HepG2 (cell line): ENCODE measurements around the gene CCT3. TPM values are rescaled to one million over a fixed set of nuclear protein-coding genes. Genes with fewer than 3 reads are reported as not detected.

ENCODE experiments used
- AGO1 ChIP-seq: fragments of 200-400 bp; formaldehyde crosslinking; IDR thresholded peaks from 2 replicates; pipeline ENCODE4 v1.6.1; 2017; ENCODE audit warnings: mild to moderate bottlenecking, low read depth, low read length, moderate library complexity; ENCODE audit not compliant: poor library complexity, severe bottlenecking
- ATF7 ChIP-seq, 2 experiments: fragments of 450-650 bp in 1 of 2; sonication (generic) in 1 of 2; formaldehyde crosslinking in 1 of 2; IDR thresholded peaks; 2 replicates each; pipeline versions ENCODE4 v1.4.0 to v1.6.1; 2016 to 2020; ENCODE audit warnings: antibody characterized with exemption in 1 of 2, mild to moderate bottlenecking in 1 of 2, missing genetic modification reagents in 1 of 2
- HDAC1 ChIP-seq: sonication (generic); formaldehyde crosslinking; IDR thresholded peaks from 2 replicates; pipeline ENCODE4 v1.5.1; 2020; ENCODE audit warnings: mild to moderate bottlenecking, missing genetic modification reagents
- HOXA5 ChIP-seq: sonication (generic); formaldehyde crosslinking; IDR thresholded peaks from 2 replicates; pipeline ENCODE4 v1.4.0; 2020; ENCODE audit warnings: missing genetic modification reagents
- KDM5B ChIP-seq: sonication (generic); formaldehyde crosslinking; IDR thresholded peaks from 2 replicates; pipeline ENCODE4 v1.4.0; 2020; ENCODE audit warnings: missing genetic modification reagents, mild to moderate bottlenecking, borderline replicate concordance
- SIX4 ChIP-seq: sonication (generic); formaldehyde crosslinking; IDR thresholded peaks from 2 replicates; pipeline ENCODE4 v1.4.0; 2020; ENCODE audit warnings: missing genetic modification reagents
- TBP ChIP-seq: sonication (generic); formaldehyde crosslinking; IDR thresholded peaks from 2 replicates; pipeline ENCODE4 v1.5.0; 2020; ENCODE audit warnings: missing genetic modification reagents
- YY1 ChIP-seq: IDR thresholded peaks from 2 replicates; pipeline ENCODE4 v1.6.1; 2011; ENCODE audit warnings: low read length, low read depth, moderate library complexity, mild to moderate bottlenecking; ENCODE audit not compliant: insufficient read depth, insufficient replicate concordance
- ZBTB38 ChIP-seq: sonication (generic); formaldehyde crosslinking; IDR thresholded peaks from 2 replicates; pipeline ENCODE4 v1.5.1; 2020; ENCODE audit warnings: mild to moderate bottlenecking, missing genetic modification reagents
- ZNF20 ChIP-seq: sonication (generic); formaldehyde crosslinking; IDR thresholded peaks from 2 replicates; pipeline ENCODE4 v1.4.0; 2020; ENCODE audit warnings: mild to moderate bottlenecking, moderate library complexity, missing genetic modification reagents
- ZNF567 ChIP-seq: sonication (generic); formaldehyde crosslinking; IDR thresholded peaks from 2 replicates; pipeline ENCODE4 v1.8.1; 2023; ENCODE audit warnings: mild to moderate bottlenecking, missing genetic modification reagents, borderline replicate concordance
- ZNF614 ChIP-seq: IDR thresholded peaks from 2 replicates; pipeline ENCODE4 v1.6.1; 2018; ENCODE audit warnings: missing biosample characterization, missing genetic modification reagents, inconsistent platforms, borderline replicate concordance
- polyA plus RNA-seq, 8 experiments: library from polyadenylated mRNA; depleted of rRNA in 3 of 8; stranded (reverse) in 7 of 8; unstranded in 1 of 8; fragments of >200 nt; fragmentation: Illumina TruSeq in 4 of 8; extraction: Trizol in 4 of 8; gene quantifications; 2 replicates each; pipeline versions ENCODE4 v1.2.1 to v1.2.3, GENCODE V29; 2011 to 2016; ENCODE audit warnings: low read depth in 4 of 8, missing spikeins in 1 of 8, mixed read lengths in 1 of 8; ENCODE audit not compliant: insufficient read depth in 1 of 8
- total RNA-seq, 5 experiments: library from RNA; depleted of rRNA; stranded (reverse); fragments of >200 nt; fragmentation: Illumina TruSeq; extraction: Trizol; gene quantifications; 2 replicates each; pipeline ENCODE4 v1.2.3, GENCODE V29; 2016; ENCODE audit warnings: low read depth in 1 of 5
- TF ChIP-seq, protein P1 (sequence below): sonication (generic); formaldehyde crosslinking; IDR thresholded peaks from 2 replicates; pipeline ENCODE4 v1.5.0; 2020; ENCODE audit warnings: mild to moderate bottlenecking, low read depth, missing genetic modification reagents, borderline replicate concordance
- TF ChIP-seq, protein P2 (sequence below): sonication (generic); formaldehyde crosslinking; IDR thresholded peaks from 2 replicates; pipeline ENCODE4 v1.5.1; 2020; ENCODE audit warnings: missing genetic modification reagents, mild to moderate bottlenecking, borderline replicate concordance
- TF ChIP-seq, protein P3 (sequence below): sonication (generic); formaldehyde crosslinking; IDR thresholded peaks from 2 replicates; pipeline ENCODE4 v1.5.0; 2020; ENCODE audit warnings: missing genetic modification reagents, mild to moderate bottlenecking, borderline replicate concordance
- TF ChIP-seq, protein P4 (sequence below): IDR thresholded peaks from 2 replicates; pipeline ENCODE4 v1.6.1; 2018; ENCODE audit warnings: missing genetic modification reagents
- TF ChIP-seq, protein P5 (sequence below): sonication (generic); formaldehyde crosslinking; IDR thresholded peaks from 2 replicates; pipeline ENCODE4 v1.4.0; 2020; ENCODE audit warnings: missing genetic modification reagents
- TF ChIP-seq, protein P6 (sequence below): sonication (generic); formaldehyde crosslinking; IDR thresholded peaks from 2 replicates; pipeline ENCODE4 v1.4.0; 2020; ENCODE audit warnings: mild to moderate bottlenecking, missing genetic modification reagents, borderline replicate concordance

CCT3 gene
- total and polyA plus RNA-seq, 2 of the 13 experiments (the other 11 are each of a cell fraction or from before 2014, with no cell fraction given) = 319 to 615 TPM

DNA sequence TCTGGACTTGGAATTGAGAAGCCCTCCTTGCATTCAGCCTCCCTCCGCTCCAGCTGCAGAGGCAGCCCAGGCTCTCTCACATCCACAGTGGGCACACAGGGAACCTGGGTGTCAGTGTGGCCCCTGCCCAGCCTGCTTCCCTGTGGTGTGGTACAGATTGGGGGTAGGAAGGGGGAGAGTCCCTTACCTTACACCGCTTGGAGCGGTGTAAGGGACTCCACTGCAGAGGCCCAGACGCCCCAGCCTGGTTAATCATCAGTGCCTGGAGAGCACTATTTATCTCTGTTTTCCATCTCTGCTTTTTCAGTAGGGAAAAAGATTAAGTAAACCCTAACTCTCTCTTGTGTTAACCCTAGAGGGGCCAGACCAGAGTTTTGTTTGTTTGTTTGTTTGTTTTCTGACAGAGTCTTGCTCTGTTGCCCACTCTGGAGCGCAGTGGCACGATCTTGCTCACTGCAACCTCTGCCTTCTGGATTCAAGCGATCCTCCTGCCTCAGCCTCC lies 30.1 kb upstream of the CCT3 start (continued):
- no peak for TF ChIP-seq TBP (CRISPR knock-in tag)
- TF ChIP-seq, protein P1, sequence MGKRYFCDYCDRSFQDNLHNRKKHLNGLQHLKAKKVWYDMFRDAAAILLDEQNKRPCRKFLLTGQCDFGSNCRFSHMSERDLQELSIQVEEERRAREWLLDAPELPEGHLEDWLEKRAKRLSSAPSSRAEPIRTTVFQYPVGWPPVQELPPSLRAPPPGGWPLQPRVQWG = no peak
- TF ChIP-seq ZNF567 (CRISPR knock-in tag) = no peak
- TF ChIP-seq, protein P2, sequence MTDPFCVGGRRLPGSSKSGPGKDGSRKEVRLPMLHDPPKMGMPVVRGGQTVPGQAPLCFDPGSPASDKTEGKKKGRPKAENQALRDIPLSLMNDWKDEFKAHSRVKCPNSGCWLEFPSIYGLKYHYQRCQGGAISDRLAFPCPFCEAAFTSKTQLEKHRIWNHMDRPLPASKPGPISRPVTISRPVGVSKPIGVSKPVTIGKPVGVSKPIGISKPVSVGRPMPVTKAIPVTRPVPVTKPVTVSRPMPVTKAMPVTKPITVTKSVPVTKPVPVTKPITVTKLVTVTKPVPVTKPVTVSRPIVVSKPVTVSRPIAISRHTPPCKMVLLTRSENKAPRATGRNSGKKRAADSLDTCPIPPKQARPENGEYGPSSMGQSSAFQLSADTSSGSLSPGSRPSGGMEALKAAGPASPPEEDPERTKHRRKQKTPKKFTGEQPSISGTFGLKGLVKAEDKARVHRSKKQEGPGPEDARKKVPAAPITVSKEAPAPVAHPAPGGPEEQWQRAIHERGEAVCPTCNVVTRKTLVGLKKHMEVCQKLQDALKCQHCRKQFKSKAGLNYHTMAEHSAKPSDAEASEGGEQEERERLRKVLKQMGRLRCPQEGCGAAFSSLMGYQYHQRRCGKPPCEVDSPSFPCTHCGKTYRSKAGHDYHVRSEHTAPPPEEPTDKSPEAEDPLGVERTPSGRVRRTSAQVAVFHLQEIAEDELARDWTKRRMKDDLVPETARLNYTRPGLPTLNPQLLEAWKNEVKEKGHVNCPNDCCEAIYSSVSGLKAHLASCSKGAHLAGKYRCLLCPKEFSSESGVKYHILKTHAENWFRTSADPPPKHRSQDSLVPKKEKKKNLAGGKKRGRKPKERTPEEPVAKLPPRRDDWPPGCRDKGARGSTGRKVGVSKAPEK (CRISPR knock-in tag) = no peak
- TF ChIP-seq, protein P3, sequence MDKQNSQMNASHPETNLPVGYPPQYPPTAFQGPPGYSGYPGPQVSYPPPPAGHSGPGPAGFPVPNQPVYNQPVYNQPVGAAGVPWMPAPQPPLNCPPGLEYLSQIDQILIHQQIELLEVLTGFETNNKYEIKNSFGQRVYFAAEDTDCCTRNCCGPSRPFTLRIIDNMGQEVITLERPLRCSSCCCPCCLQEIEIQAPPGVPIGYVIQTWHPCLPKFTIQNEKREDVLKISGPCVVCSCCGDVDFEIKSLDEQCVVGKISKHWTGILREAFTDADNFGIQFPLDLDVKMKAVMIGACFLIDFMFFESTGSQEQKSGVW (CRISPR knock-in tag) = 0 out of 2 replicates have a peak, but pooled peaks have one; percentile 24
- no peak for TF ChIP-seq SIX4 (CRISPR knock-in tag)
- TF ChIP-seq HDAC1 (CRISPR knock-in tag) = no peak; the same call in 1 of the 2 replicates
- TF ChIP-seq, protein P4, sequence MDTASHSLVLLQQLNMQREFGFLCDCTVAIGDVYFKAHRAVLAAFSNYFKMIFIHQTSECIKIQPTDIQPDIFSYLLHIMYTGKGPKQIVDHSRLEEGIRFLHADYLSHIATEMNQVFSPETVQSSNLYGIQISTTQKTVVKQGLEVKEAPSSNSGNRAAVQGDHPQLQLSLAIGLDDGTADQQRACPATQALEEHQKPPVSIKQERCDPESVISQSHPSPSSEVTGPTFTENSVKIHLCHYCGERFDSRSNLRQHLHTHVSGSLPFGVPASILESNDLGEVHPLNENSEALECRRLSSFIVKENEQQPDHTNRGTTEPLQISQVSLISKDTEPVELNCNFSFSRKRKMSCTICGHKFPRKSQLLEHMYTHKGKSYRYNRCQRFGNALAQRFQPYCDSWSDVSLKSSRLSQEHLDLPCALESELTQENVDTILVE (CRISPR knock-in tag) = no peak
- TF ChIP-seq ATF7 (IDR thresholded peaks at IDR 0.05) = no peak
- TF ChIP-seq ATF7 (CRISPR knock-in tag; IDR thresholded peaks at IDR 0.05) = no peak
- TF ChIP-seq ZNF20 = no peak
- no peak for TF ChIP-seq ZNF614
- TF ChIP-seq AGO1 = no peak
- no peak for TF ChIP-seq ZBTB38 (CRISPR knock-in tag)
- peak; percentile 48; the same call in 1 of the 2 replicates for TF ChIP-seq HOXA5
- TF ChIP-seq, protein P5, sequence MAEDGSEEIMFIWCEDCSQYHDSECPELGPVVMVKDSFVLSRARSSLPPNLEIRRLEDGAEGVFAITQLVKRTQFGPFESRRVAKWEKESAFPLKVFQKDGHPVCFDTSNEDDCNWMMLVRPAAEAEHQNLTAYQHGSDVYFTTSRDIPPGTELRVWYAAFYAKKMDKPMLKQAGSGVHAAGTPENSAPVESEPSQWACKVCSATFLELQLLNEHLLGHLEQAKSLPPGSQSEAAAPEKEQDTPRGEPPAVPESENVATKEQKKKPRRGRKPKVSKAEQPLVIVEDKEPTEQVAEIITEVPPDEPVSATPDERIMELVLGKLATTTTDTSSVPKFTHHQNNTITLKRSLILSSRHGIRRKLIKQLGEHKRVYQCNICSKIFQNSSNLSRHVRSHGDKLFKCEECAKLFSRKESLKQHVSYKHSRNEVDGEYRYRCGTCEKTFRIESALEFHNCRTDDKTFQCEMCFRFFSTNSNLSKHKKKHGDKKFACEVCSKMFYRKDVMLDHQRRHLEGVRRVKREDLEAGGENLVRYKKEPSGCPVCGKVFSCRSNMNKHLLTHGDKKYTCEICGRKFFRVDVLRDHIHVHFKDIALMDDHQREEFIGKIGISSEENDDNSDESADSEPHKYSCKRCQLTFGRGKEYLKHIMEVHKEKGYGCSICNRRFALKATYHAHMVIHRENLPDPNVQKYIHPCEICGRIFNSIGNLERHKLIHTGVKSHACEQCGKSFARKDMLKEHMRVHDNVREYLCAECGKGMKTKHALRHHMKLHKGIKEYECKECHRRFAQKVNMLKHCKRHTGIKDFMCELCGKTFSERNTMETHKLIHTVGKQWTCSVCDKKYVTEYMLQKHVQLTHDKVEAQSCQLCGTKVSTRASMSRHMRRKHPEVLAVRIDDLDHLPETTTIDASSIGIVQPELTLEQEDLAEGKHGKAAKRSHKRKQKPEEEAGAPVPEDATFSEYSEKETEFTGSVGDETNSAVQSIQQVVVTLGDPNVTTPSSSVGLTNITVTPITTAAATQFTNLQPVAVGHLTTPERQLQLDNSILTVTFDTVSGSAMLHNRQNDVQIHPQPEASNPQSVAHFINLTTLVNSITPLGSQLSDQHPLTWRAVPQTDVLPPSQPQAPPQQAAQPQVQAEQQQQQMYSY (CRISPR knock-in tag) = no peak
- TF ChIP-seq, protein P6, sequence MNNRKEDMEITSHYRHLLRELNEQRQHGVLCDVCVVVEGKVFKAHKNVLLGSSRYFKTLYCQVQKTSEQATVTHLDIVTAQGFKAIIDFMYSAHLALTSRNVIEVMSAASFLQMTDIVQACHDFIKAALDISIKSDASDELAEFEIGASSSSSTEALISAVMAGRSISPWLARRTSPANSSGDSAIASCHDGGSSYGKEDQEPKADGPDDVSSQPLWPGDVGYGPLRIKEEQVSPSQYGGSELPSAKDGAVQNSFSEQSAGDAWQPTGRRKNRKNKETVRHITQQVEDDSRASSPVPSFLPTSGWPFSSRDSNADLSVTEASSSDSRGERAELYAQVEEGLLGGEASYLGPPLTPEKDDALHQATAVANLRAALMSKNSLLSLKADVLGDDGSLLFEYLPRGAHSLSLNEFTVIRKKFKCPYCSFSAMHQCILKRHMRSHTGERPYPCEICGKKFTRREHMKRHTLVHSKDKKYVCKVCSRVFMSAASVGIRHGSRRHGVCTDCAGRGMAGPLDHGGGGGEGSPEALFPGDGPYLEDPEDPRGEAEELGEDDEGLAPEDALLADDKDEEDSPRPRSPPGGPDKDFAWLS (CRISPR knock-in tag) = no peak
- TF ChIP-seq YY1 = no peak
- no peak for TF ChIP-seq KDM5B (CRISPR knock-in tag)
